ENCODE results near the gene IKZF2.
A peak's percentile ranks its signal among the peaks of the same experiment; 100 is the strongest.

The IKZF2 gene

DNA sequence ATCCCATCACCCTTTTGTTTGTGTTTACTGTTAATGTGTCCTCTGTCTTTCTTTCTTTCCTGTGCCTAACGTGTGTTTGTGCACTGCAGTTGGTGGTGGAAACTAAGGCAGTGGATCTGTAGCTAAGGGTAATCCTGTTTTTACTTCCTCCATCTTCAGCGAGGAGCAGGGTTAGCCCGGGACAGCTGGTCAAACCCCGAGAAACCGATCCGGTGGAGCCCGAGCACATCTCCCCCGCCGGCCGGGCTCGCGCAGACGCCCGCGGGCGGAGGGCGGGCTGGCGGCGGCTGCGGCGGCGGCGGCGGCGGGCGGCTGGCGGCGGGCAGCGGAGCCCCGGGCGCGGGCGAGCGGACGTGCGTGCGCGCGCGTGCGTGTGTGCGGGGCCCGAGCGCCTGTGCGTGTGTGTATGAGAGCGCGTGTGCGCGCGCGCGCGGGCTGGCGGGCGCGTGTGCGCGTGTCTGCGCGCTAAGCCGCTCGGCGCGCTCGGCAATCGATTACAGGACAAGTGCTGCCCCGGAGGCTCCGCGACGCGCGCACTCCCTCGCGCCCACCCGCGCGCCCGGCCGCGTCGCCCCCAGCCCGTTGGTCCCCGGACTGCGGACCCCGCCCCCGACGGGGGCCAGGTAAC lies at the start of gene IKZF2:
Gene IKZF2 (minus strand): TSS at position 176 of the 628 bp plus-strand sequence. CDS start 2,983 bp downstream, outside the sequence.
- DNase-seq = peak; percentile 55 to 58

DNA sequence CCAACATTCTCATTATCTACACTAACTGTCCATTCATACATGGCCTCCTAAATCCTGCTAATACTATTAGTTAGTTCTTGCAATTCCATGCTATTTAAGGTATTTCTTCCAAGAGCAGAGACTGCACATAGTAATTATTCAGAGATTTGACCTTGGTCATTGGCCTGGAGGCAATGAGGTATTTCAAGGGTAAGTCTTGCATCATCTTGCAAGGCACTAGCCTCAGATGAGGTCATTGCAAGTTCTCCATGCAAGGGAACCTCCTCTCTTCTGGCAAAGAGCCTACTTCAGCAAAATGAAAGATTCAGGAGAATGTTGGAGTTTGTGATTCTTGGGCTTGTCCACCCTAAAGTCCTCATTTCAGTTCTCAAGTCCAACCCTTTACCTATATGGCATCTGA lies 48.5 kb upstream of the IKZF2 start:
- DNase-seq = no peak

DNA sequence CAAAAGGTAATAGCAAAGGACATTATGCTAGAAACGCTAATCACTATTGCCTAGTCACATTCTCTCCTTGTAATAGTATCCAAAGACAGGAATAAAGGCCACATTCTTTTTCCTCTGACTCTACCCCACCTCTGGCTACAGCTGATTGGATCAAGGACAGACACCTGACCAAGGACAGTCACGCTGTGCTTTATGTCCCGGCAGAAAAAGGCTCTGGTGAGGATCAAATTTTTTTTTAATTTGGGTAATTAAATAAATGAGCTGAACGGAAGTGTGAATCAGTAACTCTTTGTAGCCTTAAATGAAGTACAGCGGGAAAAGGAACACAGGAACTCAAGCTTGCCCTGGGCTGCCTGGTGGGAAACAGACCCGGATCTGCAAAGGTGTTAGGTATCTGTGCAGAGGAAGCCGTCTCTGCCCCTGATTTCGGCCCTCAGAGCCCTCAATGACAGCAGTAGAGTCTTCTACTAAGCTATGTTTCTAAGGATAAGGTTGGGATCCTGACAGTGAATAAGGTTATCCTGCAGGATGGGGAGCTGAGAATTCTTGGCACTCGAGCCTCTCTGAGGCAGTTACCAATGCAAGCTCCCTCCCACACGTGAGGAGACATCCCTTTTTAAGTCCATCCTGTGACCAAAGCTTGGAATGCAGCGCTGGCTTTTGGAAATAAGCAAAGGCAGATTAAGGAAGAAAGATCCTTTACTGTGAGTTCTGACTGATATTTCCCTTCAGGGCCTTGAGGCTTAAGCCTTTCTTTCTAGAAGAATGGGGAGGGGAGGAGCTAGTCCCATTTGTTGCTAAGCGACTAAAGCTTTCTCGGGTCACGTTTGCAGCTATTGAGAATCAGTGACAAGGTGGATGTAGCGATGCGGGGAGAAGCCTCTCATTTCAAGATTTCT lies 37.8 kb upstream of the IKZF2 start:
- no peak for DNase-seq

DNA sequence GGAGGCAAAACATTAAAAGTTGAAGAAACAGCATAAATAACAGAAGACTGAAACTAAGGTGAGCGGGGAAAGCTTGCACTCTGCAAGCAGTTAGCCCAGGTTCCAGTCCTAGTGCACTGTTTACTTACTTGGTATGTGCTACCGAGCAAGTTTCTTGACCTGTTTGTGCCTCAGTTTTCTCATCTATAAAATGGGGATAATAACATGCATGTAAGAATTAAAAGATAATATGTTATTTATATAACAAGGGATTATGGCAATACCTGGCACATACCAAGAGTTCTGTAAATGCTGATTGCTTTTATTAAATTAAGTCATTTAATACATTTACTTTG lies 37.1 kb upstream of the IKZF2 start:
- no peak for DNase-seq

DNA sequence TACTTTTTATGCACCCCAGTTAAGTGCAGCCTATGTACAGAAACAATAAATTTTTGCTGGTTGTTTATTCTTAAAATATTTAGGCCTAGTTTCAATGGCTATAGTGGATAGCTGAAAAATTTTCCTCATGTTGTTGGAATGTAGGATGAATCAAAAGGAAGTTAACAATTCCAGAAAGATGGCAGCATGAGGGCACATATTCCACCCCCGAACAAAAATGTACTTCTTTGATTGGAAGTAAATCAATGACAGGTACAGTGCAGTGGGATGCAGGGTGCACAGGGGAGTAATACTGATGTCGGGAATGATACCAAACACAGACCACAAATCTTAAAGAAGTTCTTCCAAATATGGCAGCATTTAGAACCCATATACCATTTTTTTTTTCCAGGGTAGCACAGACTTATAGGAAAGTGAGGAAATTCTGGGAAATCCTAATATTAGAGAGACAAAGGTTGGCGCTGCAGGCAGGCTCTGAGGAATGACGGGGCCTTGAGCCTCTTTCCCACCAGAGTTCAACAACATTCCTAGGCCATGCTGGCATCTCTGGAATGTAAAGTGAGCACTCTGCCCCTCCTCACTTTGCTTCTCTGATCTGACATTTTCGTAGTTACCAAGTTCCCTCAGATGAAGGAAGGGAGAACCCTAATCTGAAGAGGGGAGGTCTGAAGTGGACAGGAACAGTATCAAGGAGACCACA lies 36.6 kb upstream of the IKZF2 start:
- no peak for DNase-seq

DNA sequence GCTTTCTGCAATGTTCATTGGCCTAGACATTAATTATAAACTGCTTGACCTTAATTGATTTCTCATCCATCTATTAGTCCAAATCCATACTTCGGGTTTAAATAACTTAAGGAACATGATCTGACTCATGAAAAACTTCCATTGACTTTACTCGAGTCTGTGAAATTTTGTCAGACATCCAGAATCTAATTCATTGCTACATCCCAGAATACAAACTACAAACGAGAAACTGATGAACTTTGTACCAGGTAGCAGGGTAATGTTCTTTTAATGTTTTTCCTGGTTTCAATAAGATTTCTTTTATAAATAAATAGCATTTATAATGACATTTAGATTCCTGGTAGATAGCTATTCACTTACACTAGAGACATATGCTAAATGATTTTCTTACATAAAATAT lies 36.0 kb upstream of the IKZF2 start:
- DNase-seq = no peak

DNA sequence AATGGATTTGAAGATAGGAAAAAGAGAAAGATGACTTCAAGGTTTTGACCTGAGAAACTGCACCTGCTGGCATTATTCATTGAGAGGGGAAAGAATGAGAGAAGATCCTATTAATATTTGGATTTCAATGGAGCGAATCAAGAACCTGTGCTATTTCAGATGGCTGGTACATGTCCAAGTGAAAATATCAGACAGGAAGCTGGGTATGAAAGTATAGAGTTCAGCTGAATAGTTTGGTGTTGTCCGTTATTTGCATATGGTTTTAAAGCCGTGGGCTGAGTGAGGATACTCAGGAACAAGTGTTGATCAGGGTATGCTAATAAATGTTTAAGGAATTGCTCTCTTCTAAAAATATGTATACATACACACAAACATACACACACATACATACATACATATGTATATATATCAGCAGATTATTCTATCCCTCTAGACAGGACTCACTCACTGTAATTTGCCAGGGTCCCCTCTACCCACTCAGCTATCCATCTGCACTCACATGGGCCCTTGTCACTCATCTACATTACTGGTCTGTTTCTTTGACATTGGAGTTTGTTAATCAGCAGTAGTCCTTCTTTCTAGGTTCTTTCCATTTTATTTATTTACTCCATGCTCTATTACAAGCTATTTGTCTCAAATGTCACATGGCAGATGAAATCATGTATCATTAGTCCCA lies 33.9 kb upstream of the IKZF2 start:
- no peak for DNase-seq

DNA sequence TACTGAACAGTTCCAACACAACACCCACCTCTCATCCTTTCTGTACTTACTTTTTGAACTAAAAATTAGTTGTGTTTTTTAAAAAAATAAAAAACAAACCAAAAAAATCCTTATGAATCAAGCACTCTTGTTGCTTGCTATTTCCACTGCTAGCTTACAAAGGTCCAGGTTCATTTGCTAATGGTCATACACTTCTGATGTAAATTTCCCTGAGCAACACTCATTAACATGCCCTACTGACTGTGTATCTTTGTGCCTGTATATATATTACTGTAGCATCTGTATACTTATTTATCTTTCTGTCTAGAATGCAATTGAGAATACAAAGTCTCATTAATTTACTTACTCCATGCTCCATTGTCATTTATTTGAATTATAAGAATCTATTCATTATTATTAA lies 30.3 kb upstream of the IKZF2 start:
- DNase-seq = no peak

DNA sequence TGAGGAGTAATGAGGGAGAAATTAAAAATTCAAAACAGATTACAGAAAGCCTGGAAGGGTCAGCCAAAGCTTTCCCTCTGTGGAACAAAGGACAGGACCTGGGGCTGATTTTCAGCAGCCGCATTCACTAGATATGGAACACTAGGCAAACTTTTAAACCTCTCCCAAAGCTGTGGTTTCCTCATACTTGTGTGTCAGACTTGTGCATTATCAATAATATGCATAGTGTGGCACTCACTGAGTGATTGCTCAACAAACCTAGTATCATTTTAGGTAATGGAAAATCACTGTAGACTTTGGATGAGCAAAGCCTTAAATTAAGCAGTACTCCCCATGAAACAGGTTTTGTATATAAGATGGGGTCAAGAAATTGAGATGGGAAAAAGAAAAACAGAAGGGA lies 26.3 kb upstream of the IKZF2 start:
- DNase-seq = no peak

DNA sequence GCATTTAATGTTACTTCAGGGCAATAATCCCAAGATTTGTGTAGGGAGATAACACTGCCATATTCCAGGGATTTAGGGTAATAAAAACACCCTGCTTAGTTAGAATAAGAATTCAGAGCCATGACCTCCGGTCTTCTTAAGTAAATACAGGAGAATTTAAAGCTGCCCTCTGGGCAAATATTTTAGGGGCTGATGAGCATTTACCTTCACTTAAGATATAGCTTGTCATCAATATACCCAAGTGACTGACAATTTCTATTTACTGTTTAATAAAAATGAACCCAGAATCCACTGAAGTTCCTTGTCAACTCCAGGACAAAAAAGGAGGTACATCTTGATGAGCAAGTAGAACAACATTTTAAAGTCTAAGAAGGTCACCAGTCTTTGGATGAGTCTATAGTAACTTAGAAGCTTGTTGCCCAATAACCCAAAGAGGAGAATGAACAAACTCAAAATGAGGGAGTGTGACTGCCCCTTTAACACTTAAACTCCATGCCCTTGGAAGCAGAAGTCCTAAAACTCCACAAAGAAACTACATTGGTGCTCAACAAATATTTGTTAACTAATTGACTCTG lies 24.3 kb upstream of the IKZF2 start:
- no peak for DNase-seq

DNA sequence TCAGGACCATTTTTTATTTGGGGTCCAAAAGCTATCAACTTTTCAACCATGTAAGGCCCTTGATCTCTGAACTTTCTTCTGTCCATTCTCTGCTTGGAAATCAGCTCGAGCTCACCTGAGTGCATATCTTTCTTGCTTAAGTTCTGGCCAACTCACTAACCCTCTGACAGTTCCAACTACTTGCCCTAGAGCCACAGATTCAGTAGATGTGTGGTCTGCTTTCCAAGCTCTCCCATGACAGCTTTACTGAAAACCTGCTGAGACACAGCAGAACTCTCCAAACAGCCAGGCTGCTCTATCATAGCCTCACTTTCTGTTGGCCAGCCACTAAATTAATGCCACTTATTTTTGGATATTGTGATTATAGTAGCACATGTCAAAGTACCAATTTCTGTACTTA lies 21.2 kb upstream of the IKZF2 start:
- DNase-seq = no peak

DNA sequence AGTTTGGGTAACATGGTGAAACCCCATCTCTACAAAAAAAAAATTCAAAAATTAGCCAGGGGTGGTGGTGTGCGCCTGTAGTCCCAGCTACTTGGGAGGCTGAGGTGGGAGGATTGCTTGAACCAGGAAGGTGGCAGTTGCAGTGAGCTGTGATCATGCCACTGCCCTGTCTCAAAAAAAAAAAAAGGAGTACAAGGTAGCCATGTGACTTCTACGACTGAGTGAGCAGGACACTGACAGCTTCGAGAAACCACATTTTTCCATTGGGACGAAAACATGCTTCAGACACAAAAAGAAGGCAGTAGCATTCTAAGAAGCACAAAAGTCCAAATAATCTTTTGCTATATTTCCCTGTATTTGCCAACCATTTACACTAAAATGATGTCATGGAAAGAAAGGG lies 19.7 kb upstream of the IKZF2 start:
- no peak for DNase-seq

DNA sequence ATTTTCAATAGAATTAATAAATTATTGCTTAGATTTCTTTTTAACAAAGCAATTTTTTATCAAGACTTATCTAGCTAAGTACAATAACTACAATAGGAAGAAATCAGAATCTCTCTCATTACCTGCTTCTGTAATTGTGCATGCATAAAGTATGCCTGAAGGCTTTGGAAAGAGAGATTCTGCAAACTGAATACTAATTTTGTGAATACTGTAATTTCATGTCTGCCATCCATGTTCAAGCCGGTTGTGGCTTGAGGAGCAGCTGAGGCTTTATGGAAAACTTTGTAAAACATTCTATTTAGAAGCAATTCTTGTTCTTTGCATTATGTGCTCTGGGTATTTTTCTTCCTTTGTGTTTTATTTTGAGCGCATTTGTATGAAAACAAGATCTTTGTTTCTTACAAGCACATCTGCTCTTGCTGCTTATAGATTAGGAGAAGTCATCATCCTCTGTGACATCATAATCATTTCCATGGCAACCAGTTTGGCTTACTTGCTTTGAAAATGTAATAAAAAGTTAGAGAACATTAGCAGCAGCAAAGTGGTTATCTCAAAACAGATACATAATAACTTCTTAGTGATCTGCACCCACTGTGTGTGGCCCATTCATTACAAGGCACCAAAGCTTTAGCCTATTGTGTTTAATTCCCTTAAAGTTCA lies 16.0 kb upstream of the IKZF2 start:
- DNase-seq = no peak

DNA sequence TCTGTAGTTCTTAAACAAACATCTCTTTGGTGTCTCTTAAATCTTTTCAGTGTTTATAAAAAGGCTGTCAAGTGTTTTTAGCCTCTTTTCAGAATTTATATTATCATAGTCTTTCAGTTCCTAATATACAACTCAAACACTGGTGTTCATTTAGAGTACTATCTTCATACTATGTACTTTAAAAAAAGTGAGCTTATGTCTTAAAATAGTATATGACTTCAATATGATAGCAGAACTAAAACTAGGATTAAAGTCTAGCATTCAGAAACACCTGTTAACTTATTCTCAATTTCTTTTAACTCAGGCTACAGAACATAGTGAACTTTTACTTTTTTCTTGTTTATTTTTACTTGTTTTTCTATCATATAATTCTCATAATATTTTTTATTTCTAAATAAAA lies 14.7 kb upstream of the IKZF2 start:
- DNase-seq = no peak

DNA sequence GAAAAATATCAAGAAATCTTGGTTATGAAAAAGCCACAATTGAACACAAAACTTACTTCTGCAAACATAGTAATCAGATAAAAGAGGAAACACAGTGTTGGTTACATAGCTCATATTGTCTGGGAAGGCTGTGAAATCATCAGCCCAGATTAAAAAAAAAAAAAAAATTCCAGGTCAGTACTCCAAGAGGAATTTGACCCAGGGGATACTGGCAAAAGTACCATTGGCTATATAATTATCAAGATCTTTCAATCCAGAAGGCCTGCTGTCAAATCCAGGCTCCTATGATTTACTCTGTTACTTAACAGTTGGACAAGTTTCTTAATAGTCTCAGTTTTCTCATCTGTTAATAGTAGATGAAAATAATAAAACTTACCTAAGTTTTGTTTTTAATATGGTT lies 12.9 kb upstream of the IKZF2 start:
- DNase-seq = no peak

DNA sequence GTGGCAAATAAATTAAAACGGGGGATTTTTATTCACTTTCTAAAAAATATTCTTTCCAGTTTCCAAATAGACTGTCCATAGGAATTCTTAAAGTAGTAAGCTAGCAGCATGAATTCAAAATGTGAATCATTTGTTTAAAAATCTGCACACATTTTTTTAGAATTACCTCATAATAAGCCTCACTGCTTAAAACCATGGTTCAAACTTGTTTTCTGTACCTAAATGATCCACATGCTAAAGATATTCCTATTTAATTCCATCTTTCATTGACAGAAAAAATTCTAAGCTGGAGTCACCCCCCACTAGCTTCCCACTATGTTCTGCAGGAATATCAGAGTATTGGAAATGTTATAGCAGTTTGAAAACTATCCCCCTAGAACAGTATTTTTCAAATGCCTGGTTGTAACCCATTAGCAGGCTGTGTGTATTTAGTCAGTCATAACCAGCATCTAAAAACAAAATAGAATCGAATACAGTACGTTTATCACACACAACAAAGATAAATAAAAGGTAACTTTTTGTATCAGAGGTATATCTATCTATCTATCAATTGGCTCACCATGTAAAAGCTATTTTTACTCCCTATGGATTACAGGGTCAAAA lies 11.2 kb upstream of the IKZF2 start:
- no peak for DNase-seq

DNA sequence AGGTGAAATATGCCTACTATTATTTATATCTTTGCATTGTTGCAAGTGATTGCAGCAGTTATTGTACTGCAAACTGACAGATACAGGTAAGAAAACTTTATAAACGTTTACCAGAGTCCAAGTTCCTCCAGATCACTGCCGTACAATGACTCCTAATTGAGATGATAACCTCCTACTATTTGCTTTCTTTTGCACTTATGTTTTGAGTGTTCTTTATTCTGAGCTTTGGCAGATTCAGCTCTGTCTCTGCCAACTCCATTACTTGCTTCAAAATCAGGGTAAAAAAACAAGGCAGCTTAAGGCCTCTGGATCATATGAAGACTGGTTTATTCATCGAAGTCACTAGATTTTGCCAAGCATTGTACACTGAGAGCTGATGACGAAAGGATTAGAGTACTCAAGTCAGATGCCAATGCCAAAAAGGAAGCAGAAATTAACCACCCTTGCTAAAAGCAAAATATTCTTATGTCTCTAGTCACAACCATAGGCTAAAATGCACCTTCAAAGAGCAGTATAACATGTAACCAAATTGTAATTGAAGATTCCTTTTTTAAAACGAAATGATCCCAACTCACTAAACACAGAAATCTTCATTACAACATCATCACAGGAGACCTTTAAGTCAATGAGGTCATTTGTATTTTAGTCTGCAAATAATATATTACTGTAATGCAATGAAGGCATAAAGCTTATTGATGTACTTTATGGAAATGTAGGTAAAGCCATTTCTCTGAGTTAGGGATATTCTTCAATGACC lies 10.5 kb upstream of the IKZF2 start:
- no peak for DNase-seq

DNA sequence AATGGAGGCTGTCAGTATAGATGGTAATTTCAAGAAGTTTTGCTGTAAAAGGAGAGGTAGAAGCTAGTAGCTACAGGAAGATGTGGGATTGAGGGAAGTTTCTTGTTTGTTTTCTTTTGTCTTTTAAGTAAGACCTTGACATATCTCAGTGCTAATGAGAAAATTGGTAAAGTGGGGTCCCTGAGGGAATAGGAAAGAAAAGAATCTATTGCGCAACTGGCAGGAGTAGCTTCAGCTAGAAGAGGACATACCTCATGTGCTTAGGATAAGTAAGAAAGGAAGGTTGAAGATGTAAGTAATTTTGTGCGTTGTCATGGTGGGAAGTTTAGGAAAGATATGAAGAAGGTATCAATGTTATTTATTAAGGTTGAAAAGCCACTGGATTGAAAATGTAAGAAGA lies 8.4 kb upstream of the IKZF2 start:
- no peak for DNase-seq

DNA sequence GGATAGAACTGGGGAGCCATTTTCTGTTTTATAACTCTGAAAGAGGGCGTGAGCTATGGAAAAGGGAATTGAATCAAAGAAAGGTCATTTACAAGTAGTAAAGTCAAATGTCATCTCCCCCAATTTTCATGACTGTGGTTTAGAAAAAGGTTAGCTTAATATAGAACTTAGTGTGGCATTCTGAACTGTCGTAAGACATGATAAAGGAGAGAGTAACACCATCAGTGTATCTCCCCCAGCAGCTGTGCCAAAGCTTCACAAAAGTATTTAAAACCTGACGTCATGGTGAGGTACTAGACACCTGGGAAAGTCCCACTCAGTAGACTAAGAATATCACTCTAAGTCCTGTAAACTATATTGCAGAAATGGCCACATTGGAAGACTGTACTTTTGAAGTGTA lies 5.8 kb upstream of the IKZF2 start:
- DNase-seq = no peak

DNA sequence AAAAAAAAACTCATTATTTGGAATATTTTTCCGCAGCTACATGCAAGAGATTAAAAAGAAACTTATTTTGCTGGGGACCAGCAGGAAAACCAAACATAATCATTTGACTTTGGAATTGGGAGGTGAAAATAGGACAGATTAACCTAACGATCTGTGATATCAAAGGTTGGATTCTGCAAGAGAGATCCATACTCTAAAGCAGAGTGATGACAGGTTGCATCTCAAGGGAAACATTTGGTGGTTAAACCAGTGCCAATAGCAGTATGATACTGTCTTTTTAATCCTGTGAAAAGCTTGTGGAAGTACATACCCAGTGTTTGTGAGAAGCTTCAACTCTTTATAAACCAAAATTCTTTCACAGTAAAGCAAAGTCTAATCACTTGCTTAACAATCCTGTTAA lies 5.3 kb upstream of the IKZF2 start:
- DNase-seq = no peak

DNA sequence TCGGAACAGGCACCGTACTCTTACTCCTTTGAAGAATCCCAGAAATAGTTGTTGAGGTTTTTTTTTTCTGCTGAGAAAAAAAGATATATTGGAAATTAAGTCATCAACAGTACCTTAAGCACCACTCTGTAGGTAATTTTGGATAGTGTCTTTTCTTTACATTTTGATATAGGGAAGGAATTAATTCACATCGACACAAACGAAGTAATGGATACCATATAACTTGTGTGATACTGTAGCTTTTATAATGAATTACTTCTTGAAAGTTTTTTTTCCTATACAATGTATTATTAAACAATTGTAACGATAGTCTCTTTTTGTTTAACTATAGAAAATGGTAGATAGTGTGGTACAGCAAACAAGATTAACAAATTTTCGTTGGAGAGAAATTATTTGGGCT lies 1.5 kb upstream of the IKZF2 start:
- no peak for DNase-seq
